Stimulated activated CD8-positive, alpha-beta memory T cell treated with anti-CD3 and anti-CD28 coated beads, Interleukin-15, amount 100 ng/mL, for 24 hours (primary cell): Measurements from ENCODE around the gene IFT52.

Experiments used
- DNase-seq: peaks from one replicate; pipeline ENCODE4 v3.0.0-alpha.2; 2020; ENCODE audit warnings: low read depth

Gene IFT52

DNA sequence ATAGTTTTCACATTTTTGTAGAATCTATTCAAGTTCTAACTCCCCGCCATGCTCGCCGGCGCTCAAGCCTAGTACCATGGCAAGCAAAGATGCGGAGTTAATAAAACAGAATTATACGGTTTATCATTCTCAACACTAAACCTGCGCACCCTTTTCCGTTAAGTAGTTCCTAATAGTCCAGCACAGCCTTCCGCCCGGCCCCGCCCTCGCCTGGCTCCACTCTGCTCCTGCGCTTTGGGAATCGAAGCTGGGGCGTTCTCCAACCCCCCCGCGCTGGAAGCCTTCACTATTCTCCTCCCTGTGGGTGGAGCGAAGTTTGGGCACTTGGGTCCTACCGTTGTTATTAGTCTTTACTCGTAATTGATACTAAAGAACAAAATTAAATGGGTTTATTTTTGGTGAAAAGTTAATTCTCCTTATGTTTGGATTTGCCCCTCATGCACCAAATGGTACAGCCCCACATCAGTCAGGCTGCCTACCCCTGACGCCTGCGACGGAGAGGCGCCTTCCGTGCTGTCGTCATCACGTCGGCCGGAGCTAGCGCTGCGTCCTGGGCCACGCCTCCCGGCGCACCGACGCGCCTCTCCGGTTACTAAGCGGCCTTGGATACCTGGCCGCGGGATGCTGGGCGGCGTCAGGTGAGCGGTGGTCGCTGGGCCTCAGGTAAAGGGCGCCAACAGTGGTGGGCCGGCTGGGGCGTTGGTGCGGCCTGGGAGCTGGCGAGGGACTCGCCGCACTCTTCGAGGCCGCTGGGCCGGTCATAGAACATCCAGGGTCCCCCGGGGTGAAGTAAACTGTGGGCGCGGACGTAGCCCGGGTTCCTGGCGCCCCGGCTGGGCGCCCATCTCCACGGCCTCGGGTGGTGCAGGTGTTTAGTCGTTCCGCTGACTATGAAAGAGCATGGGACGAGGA, at the start of gene IFT52:
IFT52 (plus strand) TSS at position 546 of the 912 bp plus-strand sequence. CDS start 3,762 bp downstream, outside the sequence.
- DNase-seq, result peak; percentile 72

- DNase-seq, result no peak
These were observed 49.5 kb upstream of the IFT52 start for GRCh38 chr20:43541214-43541613.

DNA sequence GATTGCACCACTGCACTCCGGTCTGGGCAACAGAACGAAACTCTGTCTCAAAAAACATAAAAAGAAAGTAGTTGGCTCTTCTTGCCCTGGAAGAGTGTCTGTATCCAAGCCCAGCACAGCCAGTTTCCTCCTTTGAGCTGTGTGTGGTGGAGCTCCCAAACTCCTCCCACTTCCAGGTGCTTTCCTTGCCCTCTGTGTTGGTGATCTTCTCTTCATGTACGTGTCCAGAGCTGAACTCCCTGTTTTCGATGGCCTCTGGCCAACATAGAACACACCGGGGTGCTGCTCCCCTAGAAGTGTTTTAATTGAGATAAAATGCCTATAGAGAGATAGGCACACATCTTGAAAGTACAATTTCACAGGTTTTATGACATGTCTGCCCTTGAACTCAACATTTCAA, 48.6 kb upstream of the IFT52 start:
- no peak for DNase-seq

- no peak for DNase-seq
These were observed 48.1 kb upstream of the IFT52 start for GRCh38 chr20:43542674-43543073.

DNA sequence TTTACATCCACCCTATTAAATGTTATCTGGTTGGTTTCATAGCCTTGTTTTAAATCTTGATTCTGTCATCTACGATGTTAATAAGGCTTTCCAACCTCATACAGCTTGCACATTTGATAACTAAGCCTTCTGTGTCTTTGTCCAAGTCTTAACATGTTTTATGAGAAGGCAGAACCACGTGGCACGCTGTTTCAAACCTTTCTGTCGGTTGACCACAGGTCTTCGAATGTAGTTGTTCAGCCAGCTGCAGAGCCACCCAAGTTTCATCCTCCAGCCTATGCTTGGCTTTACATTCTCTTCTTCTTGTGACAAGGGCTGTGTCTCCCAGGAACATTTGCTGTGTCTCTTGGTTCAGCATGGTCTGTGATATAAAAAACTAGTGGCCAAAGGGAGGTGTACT, 47.6 kb upstream of the IFT52 start:
- DNase-seq, result no peak

- no peak for DNase-seq
These were observed 46.2 kb upstream of the IFT52 start for GRCh38 chr20:43544501-43544900.

GRCh38 chr20:43545837-43546578, 44.7 kb upstream of the IFT52 start:
- DNase-seq, result no peak

DNA sequence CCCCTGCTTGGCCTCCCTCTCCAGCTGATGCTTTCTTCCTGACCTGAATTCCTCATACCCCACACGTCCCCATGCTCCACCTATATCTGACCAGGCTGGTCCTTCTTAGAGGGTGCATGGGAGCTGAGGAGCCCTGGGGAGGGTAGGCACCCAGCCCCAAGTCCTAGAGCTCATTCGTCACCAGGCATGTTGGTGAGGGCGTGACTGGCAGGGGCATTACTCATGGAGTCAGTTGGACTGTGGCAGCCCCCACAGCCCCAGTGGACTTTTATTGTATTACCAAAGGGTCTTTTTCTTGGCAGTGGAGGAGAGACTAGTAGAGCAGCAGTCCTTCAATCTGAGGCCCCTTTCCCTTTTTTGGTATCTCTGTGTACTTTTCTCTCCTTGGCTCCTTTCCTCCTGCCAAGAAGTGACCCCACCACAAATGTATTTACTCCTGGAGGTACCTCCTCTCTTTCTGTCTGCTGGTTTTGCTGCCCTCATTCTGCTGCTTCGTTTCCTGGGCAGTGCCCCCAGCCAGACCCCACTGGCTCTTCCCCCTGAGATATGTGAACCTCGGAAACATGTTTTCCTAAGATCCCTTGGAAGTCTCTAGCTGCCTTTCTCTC, 42.4 kb upstream of the IFT52 start:
- no peak for DNase-seq

GRCh38 chr20:43549416-43550065, 41.2 kb upstream of the IFT52 start:
- DNase-seq, result no peak

DNA sequence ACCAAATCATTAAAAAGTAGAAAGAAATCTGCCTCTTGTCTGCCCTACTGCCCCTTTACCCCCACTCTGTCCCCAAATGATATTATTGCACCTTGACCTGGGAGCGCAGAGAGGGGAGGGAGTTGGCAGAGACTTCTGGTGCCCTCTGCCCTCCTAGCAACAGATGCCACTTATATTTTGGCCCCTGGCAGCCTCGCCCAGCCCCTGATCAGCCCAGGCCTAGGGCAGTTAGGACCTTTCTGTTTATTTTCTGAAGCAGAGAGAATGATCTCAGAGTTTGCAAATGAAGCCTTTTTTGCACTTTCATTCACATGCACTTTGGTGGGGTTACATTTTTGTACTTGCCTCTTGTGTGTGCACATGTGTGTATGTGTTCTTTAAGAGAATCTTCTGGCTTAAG, 40.3 kb upstream of the IFT52 start:
- DNase-seq, result no peak

- DNase-seq, result no peak
These were observed 36.4 kb upstream of the IFT52 start for GRCh38 chr20:43554369-43554768.

- DNase-seq, result no peak
These were observed 32.2 kb upstream of the IFT52 start, which contains the start of gene SGK2 for GRCh38 chr20:43558412-43559146. Gene SGK2, plus strand, starts transcription at chr20:43559027. Its CDS starts 7,469 bp downstream, at chr20:43566496.

- no peak for DNase-seq
These were observed 31.4 kb upstream of the IFT52 start for GRCh38 chr20:43559147-43559987.

DNA sequence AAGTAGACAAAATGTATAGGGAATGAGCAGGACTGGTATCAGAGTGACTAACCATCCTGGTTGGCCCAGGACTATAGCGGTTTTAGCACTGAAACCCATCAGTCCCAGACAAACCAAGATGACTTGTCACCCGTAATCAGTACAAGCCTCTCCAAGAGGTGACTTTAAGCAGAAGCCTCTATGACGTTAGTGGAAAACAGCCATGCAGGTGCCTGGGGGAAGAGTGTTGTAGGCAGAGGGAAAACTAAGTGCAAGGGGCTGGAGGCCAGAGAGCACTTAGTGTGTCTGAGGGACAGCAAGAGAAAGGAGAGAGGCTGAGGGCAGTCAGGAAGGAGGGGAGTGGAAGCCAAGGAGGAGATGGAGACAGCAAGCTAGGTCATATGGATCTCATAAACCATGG, 29.8 kb upstream of the IFT52 start:
- DNase-seq, result no peak

DNA sequence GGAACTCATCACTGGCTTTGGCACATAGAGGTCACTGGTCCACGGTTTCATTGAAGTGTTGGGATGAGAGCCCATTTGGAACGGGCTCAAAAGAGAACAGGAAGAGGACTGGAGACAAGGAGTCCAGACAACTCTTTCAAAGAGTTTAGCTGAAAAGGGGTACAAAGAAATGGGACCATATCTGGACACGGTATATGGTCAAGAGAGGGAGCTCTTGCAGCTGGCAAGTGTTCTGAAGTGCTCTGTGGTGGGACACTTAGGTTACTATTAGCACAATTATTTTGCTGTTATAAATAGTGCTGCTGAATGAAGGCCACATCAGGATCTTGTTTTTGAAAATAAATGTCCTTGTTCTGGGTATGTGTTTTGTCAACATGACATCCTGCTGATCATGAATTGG, 27.3 kb upstream of the IFT52 start:
- no peak for DNase-seq

GRCh38 chr20:43563991-43564390, 26.7 kb upstream of the IFT52 start:
- DNase-seq, result no peak

DNA sequence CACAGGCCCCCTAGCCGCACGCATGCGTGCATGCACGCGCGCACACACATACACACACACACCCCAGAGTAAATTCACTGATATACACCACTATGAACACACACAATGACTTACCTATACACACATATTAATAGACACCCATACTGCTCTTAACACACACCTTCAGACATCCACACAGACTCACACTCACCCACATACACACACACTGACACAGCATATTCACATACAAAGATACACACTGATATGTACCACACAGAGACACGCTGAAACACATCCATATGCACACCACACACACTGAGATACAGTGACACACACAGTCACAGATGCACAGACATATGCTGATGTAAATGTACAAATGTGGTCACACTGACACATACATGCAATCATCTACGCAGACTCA, 26.3 kb upstream of the IFT52 start:
- DNase-seq, result no peak

- DNase-seq, result no peak
These were observed 25.6 kb upstream of the IFT52 start for GRCh38 chr20:43564993-43565757.

DNA sequence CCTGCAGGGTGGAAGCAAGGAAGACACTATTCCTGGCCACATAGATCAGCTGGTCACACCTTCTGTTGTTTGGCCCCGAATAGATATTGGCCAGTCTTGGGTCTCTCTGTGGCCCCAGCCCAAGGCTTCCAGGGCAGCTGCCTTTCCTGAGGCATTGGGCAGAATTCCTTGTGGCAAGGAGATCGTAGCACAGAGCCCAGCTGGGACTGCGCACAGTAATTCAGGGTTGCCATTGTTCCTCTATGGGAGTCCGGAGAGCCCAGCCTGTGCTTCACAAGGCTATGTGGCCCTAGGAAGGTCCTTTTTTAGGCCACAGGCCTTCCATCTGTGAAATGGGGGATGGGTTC, 25.0 kb upstream of the IFT52 start:
- DNase-seq, result no peak

DNA sequence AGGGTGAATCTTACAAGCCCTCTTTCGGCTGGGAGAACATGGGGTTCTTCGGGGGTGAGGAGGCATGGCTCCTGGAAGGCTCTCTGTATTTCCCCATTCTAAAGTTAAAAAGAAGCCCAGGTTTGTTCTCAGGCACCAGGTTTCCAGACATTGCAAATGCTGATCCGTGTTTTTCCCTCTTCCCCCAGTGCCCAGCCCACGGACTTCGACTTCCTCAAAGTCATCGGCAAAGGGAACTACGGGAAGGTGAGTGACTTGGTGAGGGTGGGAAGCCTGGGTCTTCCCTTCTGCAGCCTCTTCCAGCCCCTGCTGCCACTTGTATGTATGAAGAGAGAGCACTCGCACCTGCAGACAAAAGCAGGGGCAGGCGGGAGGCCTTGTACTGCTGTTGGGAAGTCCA, 23.3 kb upstream of the IFT52 start:
- no peak for DNase-seq
